Brain pericyte (primary cell): ENCODE measurements around the gene KIF26A.
"Not testable (repeated sequence)": the region's sequence is repeated elsewhere in the genome, so short reads cannot be mapped to it uniquely, and the experiment has no call there.

Experiments
- DNase-seq: peaks from one replicate; pipeline ENCODE4 v3.0.0-alpha.2; 2012; ENCODE audit warnings: low read depth, low spot score

KIF26A gene

DNA sequence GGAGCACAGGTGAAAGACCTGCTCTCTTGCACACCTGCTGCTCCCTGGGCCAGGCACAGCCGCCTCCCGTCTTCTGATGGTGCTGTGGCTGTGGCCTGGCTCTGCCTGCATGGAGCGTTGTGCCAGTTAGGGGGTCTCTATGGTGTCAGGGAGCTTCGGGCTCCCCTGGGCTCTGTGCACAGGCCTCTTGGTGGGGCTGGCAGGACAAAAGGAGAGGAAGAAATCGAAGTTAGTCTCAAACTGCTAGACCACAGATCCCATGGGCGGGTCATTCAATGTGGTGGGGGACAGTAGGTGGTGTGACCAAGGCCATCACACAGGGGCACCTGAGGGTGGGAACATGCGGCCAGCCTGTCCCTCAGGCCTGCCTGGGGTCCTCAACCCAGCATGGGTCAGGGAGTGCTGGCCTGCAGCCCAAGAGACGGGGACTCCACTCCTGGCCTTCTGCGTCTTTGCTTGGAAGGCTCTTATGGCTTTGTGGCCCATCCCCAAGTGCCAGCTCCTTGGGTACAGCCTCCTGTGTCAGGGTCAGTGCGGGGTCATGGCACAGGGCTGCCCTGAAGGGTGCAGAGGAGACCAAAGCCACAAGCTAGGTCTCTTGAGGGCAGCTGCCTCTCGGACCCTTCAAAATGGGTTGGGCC is 84.1 kb downstream of the KIF26A start:
- no peak for DNase-seq

DNA sequence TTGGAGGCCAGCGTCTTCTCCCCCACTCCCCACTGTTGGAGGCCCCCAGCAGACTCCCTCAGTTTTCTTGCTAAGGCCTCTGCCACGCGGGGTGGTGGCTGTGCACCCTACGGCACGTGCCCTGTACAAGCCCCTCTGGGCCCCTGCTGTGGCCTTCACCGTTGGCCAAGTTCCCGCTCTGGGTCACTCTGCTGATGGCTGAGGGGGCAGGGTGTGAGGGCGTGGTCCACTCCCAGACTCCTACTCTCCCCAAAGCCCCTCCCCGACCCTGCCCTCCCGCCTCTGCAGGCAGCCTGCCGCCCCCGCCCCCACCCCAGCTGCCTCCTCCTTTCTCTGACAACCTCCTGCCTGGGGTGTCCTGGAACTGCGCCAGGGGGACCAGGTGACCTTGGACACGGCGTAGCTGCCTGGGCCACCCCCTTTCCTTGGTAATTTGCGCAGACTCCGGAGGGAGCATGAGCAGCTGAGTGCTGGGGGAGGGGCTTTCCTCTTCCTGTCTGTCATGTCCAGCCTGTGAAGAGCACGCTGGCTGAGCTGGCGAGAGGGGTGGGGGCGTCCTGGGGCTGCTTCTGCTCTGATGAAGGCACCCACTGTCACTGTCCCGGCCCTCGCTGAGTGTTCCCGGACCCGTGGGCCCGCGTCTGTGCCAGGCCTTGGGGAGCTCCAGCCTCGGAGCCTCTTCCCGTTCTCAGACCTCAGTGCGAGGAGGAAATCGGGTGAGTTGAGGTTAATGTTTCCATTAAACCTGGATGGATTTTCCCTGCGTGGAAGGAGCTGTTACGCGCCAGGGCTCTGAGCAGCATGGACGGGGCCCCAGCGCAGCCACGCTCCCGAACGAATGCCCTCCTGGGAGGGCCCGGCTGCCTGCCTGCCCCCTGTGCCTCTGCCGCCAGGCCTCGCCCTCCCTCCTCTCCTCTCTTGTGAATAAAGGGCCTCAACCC is 85.0 kb downstream of the KIF26A start:
- no peak for DNase-seq

DNA sequence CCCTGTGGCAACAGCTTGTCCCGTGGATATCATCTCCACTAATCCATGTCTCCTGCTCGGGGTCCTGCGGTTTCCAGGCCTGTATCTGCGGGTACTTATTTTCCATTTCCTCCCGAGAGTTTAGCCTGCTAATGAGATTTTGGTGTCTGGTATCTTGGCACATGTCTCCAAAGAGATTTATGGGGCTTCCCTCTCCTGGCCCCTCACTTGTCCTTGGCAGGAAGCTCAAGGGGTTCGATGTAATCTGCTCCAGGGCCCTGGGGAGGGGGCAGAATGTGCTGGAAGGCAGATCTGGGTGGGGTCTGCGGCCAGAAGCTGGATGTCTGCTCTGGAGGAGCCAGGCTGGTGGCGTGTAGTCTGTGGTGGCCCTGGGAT is 85.7 kb downstream of the KIF26A start:
- no peak for DNase-seq

DNA sequence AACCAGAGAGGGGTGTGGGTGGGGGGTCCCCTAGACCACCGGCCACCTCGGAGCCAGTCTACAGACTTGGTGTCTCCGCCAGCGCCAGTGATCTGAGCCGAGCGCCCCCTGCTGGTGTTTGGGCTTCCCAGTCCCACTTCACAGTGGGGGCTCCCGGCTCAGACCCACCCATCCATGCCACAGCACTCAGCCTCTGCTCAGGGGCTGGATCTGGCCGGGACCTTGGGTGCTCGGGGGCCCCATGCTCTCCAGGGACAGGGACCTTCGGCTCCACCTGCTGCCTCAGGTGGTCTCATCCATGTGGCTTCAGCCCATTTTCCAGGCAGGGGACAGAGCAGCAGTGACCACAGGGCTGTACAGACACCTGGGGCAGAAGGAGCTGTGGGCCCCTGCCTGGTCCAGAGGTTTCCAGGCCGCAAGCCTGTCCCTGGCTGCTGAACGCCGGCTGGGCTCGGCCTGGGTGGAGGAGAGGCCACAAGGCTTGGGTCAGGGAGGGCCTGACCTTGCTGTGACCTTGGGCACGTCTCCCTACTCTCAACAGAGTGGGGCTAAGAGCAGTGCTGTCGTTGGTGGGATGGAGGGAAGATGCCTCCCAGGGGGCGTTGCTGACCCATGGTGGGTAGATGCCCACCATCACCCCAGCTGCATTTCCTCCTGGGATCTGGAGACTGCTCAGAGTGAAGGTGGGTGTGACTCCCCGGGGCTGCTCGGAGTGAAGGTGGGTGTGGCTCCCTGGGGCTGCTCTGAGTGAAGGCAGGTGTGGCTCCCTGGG is 86.3 kb downstream of the KIF26A start:
- DNase-seq = no peak

DNA sequence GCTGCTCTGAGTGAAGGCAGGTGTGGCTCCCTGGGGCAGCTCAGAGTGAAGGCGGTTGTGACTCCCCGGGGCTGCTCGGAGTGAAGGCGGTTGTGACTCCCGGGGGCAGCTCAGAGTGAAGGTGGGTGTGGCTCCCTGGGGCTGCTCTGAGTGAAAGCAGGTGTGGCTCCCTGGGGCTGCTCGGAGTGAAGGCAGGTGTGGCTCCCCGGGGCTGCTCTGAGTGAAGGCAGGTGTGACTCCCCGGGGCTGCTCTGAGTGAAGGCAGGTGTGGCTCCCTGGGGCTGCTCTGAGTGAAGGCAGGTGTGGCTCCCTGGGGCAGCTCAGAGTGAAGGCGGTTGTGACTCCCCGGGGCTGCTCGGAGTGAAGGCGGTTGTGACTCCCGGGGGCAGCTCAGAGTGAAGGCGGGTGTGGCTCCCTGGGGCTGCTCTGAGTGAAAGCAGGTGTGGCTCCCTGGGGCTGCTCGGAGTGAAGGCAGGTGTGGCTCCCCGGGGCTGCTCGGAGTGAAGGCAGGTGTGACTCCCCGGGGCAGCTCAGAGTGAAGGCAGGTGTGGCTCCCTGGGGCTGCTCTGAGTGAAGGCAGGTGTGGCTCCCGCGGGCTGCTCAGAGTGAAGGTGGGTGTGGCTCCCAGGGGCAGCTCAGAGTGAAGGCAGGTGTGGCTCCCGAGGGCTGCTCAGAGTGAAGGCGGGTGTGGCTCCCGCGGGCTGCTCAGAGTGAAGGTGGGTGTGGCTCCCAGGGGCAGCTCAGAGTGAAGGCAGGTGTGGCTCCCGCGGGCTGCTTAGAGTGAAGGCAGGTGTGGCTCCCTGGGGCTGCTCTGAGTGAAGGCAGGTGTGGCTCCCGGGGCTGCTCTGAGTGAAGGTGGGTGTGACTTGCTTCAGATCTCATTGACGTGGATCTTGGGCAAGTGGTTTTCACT is 87.1 kb downstream of the KIF26A start:
- DNase-seq = not testable (repeated sequence)

DNA sequence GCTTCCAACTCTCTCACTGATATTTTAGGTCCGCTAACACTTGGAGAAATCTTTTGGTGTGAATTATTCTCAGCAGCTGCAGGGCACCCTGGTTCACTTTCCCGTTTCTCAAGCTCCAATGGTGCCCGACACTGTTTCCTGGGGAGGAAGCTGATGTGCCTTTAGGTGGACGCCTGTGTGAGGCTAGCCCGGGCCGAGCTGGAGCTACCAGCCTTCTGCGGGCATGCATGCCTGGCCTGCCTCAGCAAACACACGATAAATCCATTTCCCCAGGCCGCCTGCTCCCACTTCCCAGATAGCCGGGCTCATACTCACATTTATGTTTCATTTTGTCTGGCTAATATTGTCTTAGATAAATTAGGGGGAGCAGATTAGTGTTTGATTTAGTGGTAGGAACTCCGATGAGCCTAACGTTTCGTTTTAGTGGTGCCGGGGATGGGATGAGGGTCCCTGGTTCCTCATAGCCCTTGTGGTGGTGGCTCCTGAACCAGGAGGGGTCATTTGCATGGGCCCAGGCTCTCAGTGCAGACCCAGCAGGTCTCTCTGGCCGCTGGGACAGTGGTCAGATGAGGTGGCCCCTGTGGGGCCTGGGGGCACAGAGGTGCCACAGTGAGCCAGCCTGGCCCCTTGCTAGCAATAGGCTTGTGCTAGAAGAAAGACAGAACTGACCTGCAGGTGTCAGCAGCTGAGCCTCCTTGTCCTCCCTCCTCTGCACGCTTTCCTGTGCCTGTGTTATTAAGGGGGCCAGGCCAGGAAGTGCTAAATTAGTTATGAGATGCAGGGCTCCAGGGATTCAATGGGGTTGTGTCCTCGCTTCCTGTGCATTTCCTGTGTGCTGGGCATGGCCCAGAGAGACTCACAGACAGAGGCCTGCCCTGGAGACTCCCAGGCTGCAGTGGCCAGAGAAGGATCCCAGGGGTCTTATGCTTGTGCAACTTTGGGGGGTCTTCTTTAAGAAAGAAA is 88.3 kb downstream of the KIF26A start:
- no peak for DNase-seq

DNA sequence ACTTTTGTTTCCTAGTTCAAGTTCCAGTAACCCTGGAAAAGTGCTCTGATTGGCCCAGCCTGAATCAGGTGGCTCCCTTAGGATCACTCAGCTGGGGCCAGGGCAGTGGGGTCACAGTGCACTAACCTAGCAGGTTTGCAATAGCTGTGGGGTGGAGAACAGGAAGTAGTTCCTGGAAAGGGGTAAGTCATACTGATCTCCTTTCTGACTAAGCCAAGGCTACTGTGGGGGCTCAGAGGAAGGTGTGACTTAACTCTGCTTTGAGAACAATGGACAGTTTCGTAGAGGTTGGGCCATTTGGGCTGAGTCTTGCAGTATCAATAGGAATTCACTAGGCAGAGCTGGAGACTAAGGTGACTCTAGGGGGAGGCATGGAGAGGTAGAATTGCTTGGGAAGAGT is 89.4 kb downstream of the KIF26A start:
- no peak for DNase-seq

DNA sequence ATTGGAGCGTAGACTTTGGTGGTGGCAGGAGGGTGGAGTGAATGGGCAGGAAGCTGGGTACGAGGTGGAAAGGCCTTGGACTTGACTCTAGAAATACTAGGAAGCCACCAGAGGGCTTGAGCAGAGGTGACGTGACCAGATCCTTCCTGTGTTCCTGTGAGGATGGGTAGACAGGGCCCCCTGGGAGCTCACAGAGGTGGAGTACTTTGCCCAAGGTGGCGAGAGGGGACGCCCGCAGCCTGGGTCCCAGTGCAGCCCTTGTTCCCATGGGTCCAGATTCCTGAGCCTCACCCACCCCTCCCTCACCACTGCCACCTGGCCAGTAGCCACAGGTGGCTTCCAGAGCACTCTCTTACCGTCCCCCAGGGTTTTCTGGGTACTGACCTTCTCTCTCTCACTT is 89.8 kb downstream of the KIF26A start:
- DNase-seq = no peak

DNA sequence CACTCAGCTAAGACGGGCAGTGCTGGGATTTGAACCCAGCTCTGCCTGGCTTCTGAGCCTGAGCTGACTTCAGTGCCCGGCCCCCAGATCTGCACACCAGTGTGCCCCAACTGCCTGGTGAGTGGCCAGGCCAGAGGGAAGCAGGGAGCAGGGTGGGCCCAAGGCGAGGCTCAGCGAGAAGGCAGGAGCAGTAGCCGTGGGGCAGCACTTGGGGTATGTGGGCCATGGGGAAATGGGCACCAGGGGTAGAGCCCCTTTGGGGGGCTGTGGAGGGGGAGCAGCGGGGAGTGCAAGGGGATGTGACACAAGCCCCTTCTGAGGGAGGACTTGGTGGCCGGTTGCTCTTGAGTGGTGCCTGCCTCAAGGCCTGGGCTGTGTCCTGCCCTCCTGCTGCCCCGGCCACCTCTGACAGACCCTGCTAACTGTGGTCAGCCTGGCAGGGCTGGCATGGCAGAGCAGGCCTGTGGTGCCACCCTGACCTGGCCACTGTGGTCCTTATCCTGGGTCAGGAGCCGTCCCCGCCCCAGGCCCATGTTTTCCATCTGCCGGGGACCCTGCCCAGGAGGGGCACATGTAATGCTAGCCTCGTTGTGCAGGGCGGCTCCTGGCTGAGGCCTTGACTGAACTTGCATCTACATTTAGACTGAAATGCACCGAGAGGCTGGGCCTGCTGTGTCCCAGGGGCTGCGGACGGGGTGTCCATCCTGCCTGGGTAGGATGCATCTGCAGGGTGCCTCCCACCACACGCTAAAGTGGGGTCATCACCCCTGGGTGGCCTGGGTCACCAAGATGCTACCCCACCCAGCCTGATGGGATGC is 90.5 kb downstream of the KIF26A start:
- DNase-seq = no peak

DNA sequence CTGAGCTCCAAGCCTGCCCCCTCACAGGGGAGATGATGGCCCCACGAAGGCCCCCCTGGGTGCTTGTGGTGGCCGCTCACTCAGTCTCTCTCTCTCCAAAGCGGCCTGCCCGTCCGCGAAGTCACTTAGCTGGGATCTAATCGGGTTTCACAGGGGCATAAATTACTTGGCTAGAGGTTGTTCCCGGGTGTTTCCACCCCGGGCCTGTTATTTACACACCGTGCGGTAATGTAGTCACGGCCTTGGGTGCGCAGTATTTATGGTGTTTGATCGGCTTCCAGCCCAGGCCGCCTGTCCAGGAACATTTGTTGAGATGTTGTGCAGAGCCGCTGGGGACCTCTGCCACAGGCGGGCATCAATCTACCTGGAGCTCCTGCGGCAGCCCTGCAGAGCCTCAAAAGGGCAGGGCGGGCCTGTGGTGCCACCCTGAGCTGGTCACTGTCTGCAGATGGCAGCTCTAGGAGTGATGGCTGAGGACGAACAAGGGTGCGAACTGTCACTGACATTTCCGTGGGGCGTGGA is 91.2 kb downstream of the KIF26A start:
- DNase-seq = no peak

DNA sequence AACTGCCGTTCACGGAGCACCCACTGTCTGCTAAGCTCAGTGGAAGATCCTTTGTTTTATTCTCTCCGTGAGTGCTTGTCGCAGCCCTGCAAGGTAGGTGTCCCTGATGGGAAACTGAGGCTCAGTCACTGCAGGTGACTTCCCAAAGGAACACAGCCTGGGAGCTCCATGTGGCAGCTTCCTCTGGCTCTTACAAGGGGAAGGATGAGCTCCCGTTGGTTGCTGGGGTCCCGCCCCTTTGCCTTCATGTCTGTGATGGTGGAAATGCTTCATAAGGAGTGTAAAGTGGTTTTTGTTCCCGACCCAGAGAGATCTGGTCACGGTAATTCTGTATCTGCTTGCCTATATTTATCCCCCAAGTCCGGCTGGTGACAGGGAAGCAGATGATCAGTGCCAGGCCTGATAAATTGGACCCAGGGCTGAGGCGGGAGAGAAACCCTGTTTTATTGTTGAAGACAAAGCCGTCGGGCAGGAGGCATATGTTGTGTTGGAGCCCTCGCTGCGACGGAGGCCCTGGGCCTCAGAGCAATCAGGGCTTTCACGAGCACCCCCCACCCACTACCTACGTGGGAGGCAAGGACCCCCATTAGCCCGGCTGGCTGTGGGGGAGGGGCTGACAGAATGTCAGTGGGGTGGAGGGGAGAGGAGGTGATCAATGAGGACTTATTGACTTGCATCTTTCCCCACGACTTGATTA is 91.9 kb downstream of the KIF26A start:
- DNase-seq = no peak
